GM21360 (cell line): ENCODE measurements around the gene CRB1.
"Not testable (repeated sequence)": the region's sequence is repeated elsewhere in the genome, so short reads cannot be mapped to it uniquely, and the experiment has no call there.

Source experiments
- ATAC-seq: cut with Tn5 transposase; IDR thresholded peaks from one replicate; pipeline ENCODE4 v1.9.1; 2021; ENCODE audit warnings: mild to moderate bottlenecking, moderate library complexity; ENCODE audit not compliant: unreplicated experiment

The CRB1 gene

DNA sequence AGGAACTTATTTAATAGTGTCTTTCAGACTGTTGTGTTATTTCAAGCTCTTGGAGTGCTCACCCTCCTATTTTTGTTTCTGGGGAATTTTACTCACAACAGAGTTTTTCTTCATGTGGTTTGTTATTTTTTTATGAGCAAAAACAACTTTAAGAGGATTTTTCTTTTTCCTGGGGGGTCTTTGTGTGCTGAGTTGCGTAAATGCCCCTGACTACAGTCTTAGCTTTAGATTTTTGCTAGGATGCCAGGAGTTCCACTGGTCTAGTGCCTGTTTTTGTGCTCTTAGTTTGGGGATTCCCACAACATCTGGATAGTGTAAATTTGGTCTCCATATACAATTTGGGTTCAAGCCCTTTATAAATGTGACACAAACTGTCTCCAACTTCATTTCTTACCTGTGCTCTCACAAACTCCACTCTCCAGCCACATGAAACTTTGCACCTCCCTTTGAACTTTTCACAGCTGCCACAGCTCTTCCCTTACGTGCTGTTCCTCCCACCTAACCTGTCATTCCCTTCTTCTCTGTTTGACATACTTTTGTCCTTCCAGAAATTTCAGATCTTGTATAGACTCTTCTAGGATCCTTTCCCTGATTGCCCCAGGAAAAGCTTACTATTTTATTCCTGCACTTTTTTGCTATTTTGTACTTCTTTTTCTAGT, 180.2 kb downstream of the CRB1 start:
- ATAC-seq: no peak

DNA sequence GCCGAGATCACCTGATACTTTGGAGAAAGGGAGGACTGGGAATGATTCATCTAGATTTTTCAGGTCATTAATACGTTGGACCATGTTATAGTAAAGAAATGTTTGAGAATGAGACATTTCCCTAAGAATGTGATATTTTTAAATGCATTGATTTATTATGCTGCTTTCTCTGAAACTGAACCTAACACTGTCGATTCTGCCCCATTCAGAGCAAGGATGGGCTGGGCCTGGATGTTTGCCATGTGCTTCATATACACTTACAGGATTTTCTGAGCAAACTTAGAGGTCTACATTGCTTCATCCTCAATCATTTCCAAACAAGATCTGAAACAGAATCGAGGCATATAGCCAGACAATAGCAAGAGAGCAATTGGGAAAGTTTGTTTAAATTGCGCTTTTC, 183.3 kb downstream of the CRB1 start:
- ATAC-seq: no peak

DNA sequence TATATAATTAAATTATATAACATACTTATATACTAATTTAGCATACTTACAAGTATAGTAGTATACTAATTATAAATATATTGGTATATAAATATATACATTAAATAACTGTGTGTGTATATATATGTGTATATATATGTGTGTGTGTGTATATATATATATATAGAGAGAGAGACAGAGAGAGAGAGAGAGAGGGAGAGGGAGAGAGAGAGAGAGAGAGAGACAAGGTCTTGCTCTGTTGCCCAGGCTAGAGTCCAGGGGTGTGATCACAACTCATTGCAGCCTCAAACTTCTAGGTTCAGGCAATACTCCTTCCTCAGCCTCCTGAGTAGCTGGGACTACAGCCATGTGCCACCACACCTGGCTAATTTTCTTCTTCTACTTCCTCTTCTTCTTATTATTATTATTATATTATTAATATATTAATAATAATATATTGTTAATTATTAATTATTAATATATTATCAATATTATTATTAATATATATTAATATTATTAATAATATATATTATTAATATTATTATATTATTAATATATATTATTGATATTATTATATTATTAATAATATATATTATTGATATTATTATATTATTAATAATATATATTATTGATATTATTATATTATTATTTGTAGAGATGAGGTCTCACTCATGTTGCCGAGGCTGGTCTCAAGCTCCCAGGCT, 185.5 kb downstream of the CRB1 start:
- no peak for ATAC-seq

DNA sequence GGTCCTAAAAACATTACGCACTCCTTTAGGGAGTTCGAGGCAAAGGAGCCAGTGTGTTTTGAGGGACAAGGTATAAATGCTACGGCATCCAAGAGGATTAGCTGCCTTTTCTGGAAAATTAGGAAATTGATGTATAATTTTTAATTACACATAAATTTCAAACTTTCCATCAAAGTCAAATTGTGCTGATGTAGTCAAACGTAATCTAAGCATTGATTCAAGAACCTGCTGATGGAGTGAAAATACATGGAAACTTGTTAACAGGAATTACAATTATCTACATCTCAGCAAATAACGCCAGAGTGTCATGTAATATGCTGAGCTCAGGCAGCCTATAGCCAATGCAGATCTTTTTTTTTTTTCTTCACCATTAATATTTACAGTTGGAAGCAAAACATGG, 194.5 kb downstream of the CRB1 start:
- no peak for ATAC-seq

DNA sequence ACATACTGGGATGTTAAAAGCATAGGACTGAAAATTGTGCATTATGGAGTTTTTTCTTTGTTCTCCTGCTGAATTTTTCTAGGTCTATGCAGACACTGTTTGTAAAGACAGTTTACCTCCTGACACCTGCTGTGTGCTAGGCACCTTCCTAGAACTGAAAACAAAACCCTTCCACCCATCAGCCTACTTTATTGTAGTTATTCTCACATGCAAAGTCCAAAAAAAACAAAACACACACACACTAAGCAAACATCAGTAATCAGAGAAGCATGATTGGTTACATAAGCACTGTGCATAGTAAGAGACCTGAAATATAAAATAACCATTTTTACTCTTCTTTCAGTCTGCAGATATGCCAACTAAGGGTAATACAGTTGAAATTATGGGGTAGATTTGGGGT, 195.1 kb downstream of the CRB1 start:
- no peak for ATAC-seq

DNA sequence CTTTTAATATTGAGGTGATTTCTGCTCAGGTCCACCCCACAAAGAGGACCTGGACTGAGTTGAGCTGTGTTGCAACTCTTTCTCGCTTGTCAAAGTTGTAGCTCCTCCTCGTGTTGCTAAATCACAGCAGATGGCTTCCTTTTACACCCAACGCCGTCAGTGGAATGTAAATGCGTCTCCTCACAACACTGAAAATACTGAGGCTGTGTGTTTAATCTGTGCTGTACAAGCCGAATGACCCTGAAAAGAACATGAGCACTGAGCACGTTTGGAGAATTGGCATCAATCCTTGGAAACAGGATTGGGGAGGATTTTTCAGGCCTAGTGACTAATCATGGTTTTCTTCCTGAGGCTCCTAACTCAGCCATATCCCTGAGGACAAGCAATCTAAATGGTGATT, 196.0 kb downstream of the CRB1 start:
- no peak for ATAC-seq

DNA sequence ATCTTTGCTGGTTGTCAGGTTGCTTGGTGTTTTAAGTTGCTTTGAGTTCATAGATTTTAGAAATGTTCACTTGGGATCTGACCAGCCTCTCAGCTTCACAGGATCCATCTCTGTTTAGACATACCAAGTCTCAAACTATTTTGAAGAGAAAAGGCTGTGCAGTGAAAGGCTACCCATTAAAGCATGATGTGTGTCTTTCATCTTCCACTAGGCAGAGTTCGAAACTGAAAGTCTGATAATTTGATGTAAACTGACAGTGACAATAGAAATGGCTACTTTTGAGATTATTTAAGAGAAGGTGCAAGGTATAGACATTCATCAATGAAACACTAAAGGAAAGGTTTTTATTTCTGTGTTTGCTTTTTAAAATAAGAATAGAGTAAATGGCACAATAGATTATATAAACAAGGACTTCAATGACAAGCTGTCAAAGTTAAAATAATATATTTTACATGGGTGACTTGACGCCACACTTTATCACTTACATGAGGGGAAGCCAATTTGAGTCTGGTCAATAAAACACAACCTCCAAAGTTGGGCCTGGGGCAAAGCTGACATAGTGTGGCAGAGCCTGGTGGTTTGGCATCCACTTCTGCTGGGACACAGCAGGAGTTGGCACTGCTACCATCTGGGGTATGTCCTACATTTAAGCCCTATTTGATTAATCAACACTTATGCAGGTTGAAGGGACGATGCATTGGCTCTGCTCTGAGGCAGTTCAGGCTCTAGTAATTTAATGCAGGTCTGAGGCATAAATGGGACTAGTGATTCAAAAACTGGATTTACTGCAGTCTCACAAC, 197.7 kb downstream of the CRB1 start:
- no peak for ATAC-seq

DNA sequence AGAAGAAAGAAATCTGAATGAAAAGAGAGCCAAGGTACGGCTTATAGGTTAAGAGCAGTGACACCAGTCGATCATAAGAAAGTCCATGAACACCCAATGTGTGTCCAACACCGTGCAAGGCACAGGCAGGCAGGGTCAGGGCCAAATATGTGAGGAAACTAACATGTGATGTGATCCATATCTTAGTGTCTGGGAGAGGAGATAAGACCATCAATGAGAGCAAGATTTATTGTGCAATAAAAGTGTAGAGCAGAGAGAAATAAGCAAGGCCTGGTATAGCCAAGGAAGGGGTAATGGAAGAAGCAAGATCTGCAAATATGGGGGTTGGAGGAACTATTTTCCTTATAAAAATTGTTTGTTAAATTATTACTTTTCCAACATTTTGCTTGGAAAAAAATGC, 198.8 kb downstream of the CRB1 start:
- ATAC-seq: no peak

DNA sequence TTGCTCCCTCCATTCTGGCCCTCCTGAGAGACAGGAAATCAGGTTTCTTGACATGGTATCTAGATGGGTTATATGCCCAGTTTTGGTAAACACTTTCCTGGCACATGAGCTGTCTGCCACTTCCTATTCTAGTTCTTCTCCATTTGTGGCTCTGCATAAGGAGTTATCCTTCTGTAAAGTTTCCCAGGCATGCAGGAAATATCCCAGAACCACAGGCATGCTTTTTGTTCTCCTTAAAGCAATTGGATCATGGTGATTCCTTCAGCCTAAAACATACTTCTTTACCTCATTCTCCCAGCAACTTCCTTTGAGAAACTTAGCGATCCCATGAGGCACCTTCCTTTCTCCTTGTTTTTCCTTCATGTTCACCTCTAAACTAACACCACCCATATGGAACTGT, 199.8 kb downstream of the CRB1 start:
- ATAC-seq: no peak

DNA sequence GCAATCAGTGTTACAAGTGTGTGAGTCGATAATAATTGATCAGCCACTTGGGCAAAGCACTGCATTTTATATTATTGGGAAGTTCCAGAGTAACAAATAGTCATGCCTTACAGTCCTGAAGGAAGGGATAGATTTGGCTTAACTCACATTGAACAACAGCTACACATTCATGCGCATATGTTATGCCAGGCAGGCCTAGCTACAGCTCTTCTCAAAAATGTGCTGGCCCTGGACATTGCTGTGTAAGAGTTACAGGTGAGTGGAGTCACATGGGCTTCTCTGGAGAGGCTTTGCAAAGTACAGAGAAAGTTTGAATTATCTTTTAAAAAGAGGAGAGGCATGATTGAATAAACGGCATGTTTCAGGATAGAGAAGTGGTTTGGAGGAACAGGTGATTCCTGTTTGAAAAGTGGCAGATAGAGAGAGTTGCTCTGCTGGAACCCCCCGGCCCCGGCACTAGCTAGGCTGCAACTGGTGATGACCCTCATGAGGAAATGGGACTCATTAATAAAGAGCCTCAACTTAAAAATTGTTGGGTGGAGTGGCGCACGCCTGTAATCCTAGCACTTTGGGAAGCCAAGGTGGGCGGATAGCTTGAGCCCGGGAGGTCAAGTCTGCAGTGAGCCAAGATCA, 200.6 kb downstream of the CRB1 start:
- ATAC-seq: no peak

DNA sequence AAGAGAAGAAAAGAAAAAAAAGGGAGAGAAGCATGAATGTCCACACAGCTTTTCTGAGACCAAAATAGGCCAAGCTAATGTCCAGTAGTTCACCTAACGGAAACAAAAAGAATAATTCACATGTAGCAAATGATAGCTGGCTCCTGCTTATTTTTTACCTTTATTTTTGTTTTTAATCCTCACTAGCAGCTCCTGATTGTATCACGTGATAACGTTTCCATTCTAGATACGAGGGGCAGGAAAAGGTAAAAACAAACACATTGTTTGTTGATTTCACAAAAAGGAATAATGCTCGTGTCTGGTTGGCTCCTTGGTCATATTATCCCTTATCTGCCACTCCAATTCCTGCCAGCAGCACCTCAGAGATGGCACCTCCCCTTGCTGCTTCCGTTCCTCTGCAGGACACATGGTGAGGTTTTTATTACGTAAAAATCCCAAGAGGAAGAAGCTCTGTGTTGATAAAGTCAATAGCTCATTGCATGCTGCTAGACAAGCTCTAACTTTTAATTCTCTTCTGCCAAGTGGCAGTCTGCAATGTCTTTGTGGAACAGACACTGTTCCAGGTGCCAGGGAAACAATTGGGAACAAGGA, 201.7 kb downstream of the CRB1 start:
- no peak for ATAC-seq

DNA sequence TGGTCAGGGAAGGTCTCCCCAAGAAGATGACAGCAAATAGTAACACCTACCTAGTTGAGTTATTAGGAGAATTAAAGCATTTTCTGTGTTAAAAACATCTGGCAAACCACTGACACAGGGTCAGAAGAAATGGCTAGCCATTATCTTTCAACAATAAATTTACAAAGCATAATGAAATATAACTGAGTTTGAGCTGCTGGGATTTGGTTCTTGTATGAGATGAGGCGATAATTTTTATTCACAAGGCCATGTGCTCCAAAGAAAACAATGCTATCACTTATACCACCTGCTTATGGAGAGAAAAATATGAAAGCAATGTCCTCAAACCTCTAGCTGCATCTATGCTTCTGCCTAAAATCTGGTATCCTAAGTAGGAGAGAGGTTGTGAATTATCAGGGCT, 202.3 kb downstream of the CRB1 start:
- no peak for ATAC-seq

DNA sequence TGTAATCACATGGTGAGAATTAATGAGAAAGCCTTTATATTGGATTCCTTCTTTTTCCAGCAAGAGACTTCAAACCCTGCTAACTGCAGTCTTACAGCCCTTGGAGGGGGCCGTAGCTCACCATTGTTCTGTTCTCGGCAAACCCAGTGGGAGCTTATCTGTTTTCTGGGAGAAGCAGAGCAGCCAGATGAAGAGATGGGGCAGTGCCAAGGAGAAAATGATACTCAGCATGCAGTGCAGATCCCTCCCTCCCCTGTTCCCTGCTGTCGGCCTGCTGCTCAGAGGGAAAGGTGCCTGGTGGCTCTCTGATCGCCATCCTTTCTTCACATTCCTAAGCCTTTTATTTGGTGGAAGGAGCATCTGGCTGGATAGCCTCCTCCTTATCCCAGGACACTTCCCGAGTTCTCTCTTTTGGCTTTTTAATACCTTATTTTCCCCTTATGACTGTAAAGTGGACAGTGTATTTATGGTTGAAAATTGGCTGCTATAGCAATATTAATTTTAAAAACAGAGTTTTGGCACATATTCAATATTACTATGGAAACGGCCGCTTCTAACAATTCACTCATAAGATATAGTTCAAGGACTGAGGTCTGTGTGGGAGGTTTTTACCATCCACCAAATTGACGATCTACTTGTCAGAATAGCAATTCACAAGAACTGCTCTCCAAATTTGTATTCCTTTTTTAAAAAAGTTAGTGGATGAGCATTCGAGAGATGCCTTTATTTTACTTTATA, 203.4 kb downstream of the CRB1 start:
- ATAC-seq: no peak

DNA sequence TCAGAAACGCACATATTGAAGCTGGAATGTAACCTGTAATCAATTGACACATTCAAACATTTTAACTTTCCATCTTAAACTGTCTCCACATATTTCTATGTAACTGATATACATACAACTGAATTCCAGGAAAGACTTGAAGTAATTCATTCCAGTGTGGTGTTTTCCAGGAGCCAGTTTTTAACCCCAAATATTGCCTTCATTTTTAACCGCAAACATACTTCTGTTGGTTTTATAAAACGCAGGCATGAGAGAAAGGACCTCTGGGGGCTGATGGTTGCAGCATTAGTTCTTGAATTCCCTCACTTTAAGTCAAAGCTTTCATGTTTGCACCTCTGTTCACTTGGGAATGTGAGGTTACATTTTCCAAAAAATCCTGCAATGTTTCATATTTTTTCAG, 204.1 kb downstream of the CRB1 start:
- no peak for ATAC-seq

DNA sequence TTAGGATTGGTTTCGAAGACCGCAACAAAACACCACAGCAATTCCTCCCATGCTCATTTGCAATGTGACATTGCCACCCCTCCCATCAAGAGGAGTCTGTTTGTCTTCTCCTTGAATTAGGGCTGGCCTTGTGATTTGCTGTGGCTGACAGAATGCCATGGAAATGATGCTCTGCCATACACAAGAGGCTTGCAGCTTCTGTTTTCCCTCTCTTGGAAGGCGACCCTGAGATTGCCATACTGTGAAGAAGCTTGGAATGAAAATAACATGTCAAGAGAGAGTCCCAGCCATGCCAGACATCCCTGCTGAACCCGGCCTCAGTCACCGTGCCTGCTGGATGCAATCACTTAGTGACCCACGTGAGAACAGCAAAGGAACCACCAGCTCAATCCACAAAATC, 212.4 kb downstream of the CRB1 start:
- ATAC-seq: no peak

DNA sequence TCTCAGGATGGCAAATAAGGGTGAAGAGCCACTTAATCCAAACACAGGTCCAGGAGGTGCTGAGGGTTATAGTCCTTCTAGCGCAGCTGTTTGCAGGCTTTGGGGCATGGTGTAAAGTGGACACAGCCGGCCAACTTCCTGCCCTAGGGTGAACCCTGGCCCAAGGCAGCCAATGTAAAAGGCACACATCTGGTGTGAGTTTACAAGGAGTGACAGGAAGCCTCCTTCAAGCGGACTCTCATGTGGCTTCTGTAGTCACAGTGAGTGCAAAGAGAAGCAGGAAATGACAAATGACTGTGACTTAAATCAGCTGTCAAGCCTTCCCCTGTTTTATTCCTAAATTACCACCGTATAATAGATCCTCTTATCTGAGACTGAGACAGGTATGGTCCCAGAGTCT, 213.0 kb downstream of the CRB1 start:
- ATAC-seq: no peak

DNA sequence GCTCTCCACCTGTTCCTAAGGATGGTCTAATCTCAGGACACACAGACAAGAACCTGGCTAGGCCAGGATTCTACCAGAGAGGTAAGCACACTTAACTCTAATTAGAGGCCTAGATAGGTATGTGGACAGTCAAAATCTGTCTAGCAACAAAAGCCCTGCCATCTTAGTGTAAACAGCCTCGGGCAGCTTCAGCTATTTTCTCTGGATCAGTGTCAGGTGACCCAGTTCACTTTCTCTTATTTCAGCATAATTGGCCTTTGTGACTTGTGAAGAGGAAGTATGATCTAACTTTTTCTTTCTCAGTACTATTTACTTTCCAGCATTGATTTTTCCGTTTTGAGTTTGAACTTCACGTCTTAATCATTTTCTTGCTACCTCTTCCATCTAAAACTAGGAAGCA, 217.7 kb downstream of the CRB1 start:
- ATAC-seq: no peak

DNA sequence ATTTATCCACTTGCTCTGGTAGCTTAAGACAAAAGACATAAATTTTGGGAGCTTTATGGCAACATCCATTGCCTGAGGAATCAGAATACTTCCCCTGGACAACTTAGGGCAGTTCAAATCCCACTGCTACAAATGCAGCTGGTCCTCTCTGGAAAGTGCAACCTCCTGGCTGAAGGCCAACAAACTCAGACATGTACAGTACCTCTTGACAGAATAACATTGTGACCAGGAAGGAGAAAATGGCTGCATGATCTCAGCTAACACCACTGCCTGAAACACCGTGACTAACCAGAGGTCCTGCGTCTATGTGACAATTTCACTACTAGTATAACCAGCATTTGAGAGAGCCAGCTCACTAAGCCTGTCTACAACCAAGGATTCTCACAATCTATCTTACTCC, 218.9 kb downstream of the CRB1 start:
- ATAC-seq: no peak

DNA sequence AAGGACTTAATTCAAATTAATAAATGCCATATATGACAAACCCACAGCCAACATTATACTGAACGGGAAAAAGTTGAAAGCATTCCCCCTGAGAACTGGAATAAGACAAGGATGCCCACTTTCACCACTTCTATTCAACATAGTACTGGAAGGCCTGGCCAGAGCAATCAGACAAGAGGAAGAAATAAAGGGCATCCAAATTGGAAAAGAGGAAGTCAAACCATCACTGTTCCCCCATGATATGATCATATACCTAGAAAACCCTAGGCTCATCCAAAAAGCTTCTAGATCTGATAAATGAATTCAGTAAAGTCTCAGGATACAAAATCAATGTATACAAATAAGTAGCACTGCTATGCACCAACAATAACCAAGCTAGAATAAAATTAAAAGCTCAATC, 223.5 kb downstream of the CRB1 start:
- ATAC-seq: not testable (repeated sequence)

DNA sequence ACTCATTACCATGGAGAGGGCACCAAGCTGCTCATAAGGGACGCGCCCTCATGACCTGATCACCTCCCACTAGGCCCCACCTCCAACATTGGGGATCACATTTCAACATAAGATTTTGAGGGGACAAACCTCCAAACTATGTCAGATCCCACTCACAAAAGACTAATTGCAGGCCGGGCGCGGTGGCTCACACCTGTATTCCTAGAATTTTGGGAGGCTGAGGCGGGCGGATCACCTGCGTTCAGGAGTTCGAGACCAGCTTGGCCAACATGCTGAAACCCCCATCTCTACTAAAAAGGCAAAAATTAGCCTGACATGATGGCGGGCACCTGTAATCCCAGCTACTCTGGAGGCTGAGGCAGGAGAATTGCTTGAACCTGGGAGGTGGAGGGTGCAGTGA, 228.7 kb downstream of the CRB1 start:
- ATAC-seq: no peak
